ENCODE data around the gene CCR6. TPM values are rescaled to one million over a fixed set of nuclear protein-coding genes. Genes with fewer than 3 reads are reported as not detected.

CCR6 gene
- total and polyA plus RNA-seq, 2 of the 8 experiments (the other 6 are each of a cell fraction or from before 2014, with no cell fraction given), result 0.06 TPM; not detected in 1

DNA sequence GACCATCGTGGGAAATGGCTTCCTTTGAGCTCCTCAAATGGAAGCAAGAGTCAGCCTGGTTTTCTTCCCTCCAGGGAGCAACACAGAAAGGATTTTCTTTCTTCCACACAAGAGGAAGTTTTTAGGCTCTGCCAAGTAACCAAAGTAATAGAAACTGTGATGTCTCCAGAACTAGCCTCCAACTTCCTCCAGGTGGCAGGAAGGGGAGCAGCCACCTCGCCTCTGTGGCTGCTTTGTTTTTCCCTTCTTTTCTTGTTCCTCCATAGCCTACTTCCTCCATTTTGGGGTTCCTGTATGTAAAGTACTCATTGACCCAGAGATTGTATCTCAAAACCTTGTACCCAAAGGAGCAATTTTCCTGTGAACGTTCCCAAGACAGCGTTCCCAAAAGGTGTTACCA lies 32.7 kb upstream of the CCR6 start:
- Histone ChIP-seq H3K4me3 (ENCODE audit: extremely low read depth in 1 of 4, insufficient read depth in 2 of 4, low read depth in 3 of 4, low read length in 4 of 4) (no peak overlapping the region), H3K79me1 (ENCODE audit: low read depth, low read length) (no peaks in the 10 kb centered on the region), H3K27me3 (replicated peaks in 1 of 4; ENCODE audit: control insufficient read depth in 3 of 4, extremely low read depth in 1 of 4, insufficient read depth in 3 of 4, low read length in 3 of 4) (no peaks in the 10 kb centered on the region), H2BK120ac (replicated peaks; ENCODE audit: low read depth, low read length) (no peak overlapping the region), H2AK5ac (ENCODE audit: low read depth, low read length) (no peak overlapping the region), H3K9ac (replicated peaks in 1 of 4; ENCODE audit: extremely low read depth in 1 of 4, low read depth in 3 of 4, low read length in 3 of 4) (no peak overlapping the region), H4K5ac (ENCODE audit: insufficient read length, low read depth, low read length) (no peak overlapping the region), H2BK15ac (ENCODE audit: low read length) (no peak overlapping the region), H3K18ac (ENCODE audit: extremely low read depth, low read length) (no peak overlapping the region), H3K9me3 (ENCODE audit: insufficient read depth in 2 of 2, low read depth in 1 of 2, low read length in 1 of 2) (peaks cover 10 to 12% of the 10 kb centered on the region in 2 experiments; a peak in 3 of 4 replicates), H4K20me1 (replicated peaks in 1 of 2; ENCODE audit: control insufficient read depth in 1 of 2, insufficient read depth in 2 of 2, low read length in 2 of 2) (no peaks in the 10 kb centered on the region), H3K4ac (replicated peaks; ENCODE audit: insufficient read length, low read depth, low read length) (no peak overlapping the region), H3K36me3 (ENCODE audit: control insufficient read depth in 2 of 4, insufficient read depth in 4 of 4, low read length in 3 of 4) (no peaks in the 10 kb centered on the region), H3K23ac (ENCODE audit: insufficient read length) (no peak overlapping the region), H3K56ac (replicated peaks; ENCODE audit: insufficient read length, low read depth, low read length) (no peak overlapping the region), H3K4me1 (replicated peaks in 1 of 4; ENCODE audit: control insufficient read depth in 3 of 4, insufficient read depth in 4 of 4, low read length in 3 of 4) (peaks cover 0 to 4% (median 0%) of the 10 kb centered on the region in 4 experiments; a peak in 2 of 7 replicates), H3K79me2 (ENCODE audit: control insufficient read depth in 1 of 2, insufficient read depth in 2 of 2, low read length in 2 of 2) (no peaks in the 10 kb centered on the region), H2BK12ac (ENCODE audit: low read depth, low read length) (no peak overlapping the region), H2BK5ac (ENCODE audit: low read depth, low read length) (no peak overlapping the region), H3K14ac (ENCODE audit: insufficient read length) (no peak overlapping the region), H3K23me2 (ENCODE audit: low read depth, low read length) (no peaks in the 10 kb centered on the region), H2BK20ac (ENCODE audit: low read length) (no peak overlapping the region), H4K8ac (ENCODE audit: extremely low read depth, insufficient read depth, low read length) (no peak overlapping the region), H3K4me2 (ENCODE audit: insufficient read depth in 1 of 2, low read depth in 2 of 2, low read length in 2 of 2) (no peak overlapping the region), H3K27ac (ENCODE audit: low read depth, low read length) (no peak overlapping the region), H2AFZ (ENCODE audit: low read length) (no peak overlapping the region), H4K91ac (replicated peaks; ENCODE audit: insufficient read length, low read length) (no peak overlapping the region)
- TF ChIP-seq, protein P1, sequence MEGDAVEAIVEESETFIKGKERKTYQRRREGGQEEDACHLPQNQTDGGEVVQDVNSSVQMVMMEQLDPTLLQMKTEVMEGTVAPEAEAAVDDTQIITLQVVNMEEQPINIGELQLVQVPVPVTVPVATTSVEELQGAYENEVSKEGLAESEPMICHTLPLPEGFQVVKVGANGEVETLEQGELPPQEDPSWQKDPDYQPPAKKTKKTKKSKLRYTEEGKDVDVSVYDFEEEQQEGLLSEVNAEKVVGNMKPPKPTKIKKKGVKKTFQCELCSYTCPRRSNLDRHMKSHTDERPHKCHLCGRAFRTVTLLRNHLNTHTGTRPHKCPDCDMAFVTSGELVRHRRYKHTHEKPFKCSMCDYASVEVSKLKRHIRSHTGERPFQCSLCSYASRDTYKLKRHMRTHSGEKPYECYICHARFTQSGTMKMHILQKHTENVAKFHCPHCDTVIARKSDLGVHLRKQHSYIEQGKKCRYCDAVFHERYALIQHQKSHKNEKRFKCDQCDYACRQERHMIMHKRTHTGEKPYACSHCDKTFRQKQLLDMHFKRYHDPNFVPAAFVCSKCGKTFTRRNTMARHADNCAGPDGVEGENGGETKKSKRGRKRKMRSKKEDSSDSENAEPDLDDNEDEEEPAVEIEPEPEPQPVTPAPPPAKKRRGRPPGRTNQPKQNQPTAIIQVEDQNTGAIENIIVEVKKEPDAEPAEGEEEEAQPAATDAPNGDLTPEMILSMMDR (IDR thresholded peaks at IDR 0.05; ENCODE audit: control extremely low read depth in 1 of 3, insufficient read depth in 1 of 3, low read depth in 1 of 3, low read length in 3 of 3), result peak in 1 of 3 experiments; percentile 2; a peak in 1 of 4 replicates
- no peak for TF ChIP-seq FOSL1 (IDR thresholded peaks at IDR 0.05; ENCODE audit: insufficient read depth, low read depth, low read length)
- 89% methylated on average over 4 of the region's 4 CpGs; no CpG with 5 or more reads in 1 of the 2 experiments for WGBS, 2 experiments (ENCODE audit: extremely low coverage in 1 of 2, insufficient coverage in 1 of 2, insufficient read length in 1 of 2, insufficient replicate concordance in 2 of 2, low coverage in 1 of 2, low lambda C conversion rate in 2 of 2, missing lambda C conversion rate in 1 of 2)
- no peak for FAIRE-seq
- POLR2A ChIA-PET (ENCODE audit: partially characterized antibody), result no interaction called here
- DNase-seq (ENCODE audit: low read depth in 1 of 2, low spot score in 2 of 2), result no peak
- CTCF ChIA-PET (ENCODE audit: partially characterized antibody), result no interaction called here

Data from H1 (cell line).